HG03280 (cell line): Measurements from ENCODE around the gene CCDC28B.
A peak's percentile ranks its signal among the peaks of the same experiment; 100 is the strongest.

Source experiments
- ATAC-seq: cut with Tn5 transposase; IDR thresholded peaks from one replicate; pipeline ENCODE4 v1.9.1; 2021; ENCODE audit warnings: mild to moderate bottlenecking, moderate library complexity; ENCODE audit not compliant: unreplicated experiment

CCDC28B gene

DNA sequence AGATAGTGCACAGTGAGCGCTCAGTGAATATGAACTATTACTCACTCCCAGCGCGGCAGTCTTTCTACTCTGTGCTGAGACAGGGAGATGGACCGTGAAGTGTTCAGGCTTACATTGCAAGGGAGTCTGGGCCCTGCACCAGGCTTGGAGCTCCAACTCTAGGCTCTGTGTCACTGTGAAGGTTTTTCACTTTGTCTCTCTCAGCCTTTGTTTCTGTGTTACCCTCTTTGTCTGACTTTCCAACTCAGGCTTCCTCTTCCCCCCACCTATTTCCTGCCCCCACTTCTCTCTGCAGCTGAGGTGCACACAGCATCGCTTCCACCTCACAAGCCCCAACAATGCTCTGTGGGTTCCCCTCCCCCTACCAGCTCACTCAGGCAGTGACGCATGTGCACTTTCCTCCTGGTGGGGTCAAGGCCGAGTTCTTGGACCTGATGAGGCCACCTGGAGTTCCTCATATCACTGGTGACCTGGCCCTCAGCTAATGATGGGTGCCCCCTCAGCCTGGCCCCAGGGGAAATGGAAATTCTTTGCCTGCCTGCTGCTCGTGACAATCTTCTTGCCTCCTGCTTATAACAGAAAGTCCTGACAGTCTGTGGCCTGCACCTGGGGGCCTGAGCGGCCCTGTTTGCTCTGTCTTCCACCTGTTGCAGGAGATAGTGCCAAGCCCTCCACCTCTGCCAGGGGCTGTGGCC is 49.6 kb downstream of the CCDC28B start:
- ATAC-seq = peak; percentile 62

GRCh38 chr1:32250893-32251716 is 50.7 kb downstream of the CCDC28B start, which contains the start of gene LCK:
Gene LCK, plus strand, starts transcription at chr1:32251265. Its CDS starts 23,065 bp downstream, at chr1:32274330.
- no peak for ATAC-seq
